LHCN-M2 (cell line): ENCODE data around the gene EVC. TPM values are rescaled to one million over a fixed set of nuclear protein-coding genes. Genes with fewer than 3 reads are reported as not detected.

Experiments used
- DNase-seq: peaks from one replicate; pipeline ENCODE4 v3.0.0-alpha.2; 2012; ENCODE audit warnings: low read depth
- total RNA-seq: library from RNA; depleted of rRNA; stranded (reverse); fragments of >200 nt; gene quantifications from 2 replicates; pipeline ENCODE4 v1.2.3, GENCODE V29; 2014

The EVC gene
- total RNA-seq, 1 experiment from 2014 or later, result 219 TPM

DNA sequence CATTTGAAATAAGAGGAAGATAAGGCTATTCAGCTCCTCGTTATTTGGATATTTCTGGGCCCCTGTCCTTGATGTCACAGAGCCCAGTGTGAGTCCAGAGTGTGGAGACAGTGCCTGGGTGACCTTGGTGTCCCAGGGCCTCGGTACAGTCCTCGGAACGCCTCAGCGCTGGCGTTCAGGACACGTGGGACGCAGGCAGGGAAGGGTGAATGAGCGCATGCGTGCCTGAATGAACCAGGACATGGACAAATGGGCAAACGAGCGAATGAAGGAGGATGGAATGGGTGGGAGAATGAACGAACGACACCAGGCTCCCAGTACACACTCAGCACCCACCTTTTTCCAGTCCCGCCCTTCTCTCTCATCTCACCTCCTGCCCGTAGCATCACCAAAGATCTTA lies 44.2 kb downstream of the EVC start:
- DNase-seq, result no peak

- no peak for DNase-seq
Observed at GRCh38 chr4:5755679-5756078, 44.7 kb downstream of the EVC start.

- DNase-seq, result no peak
Observed at GRCh38 chr4:5756271-5756670, 45.3 kb downstream of the EVC start.

- no peak for DNase-seq
Observed at GRCh38 chr4:5757091-5757490, 46.1 kb downstream of the EVC start.

DNA sequence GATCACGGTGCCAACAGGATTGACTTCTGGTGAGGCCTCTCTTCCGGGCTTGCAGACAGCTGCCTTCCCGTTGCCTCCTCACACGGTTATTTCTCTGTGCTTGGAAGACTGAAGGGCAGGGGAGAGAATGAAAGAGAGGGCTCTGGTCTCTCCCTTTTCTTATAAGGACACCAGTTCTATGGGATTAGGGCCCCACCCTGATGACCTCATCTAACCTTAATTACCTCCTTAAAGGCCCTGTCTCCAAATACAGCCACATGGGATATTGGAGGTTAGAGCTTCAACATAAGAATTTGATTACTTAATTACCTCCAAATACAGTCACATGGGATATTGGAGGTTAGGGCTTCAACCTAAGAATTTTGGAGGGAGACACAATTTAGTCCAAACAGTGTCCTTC lies 46.5 kb downstream of the EVC start:
- DNase-seq, result peak; percentile 56

DNA sequence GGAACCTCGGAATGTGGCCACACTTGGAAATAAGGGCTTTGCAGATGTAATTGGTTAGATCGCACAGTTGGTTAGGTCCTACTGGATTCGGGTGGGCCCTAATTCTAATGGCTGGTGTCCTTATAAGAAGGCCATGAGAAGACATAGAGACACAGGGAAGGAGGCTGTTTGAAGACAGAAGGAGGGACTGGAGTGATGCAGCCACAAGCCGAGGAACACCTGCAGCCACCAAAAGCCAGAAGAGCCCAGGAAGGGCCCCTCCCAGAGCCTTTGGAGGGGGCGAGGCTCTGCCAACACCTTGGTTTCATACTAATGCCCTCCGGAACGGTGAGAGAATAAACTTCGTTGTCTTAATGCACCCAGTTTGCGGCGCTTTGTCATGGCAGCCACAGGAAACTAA lies 47.0 kb downstream of the EVC start:
- DNase-seq, result no peak

DNA sequence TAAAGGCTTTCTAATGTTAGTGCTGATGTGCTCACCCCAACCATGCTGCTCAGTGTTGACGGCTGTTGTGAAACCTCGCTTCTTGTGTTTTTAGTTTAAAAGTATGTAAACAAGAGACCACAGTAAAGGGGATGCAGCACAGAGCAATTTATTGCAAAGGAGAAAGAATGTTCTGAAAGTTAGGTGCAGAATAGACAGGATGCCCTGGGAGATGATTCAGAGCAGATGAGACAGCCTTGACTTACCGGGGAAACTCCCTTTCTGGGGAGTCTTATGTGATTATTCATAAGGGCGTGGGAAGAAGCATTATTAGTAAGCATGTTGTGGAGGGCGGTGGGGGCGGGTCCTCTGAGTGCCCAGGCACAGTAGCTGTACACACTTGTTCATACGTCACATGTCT lies 47.7 kb downstream of the EVC start:
- DNase-seq, result peak; percentile 98

DNA sequence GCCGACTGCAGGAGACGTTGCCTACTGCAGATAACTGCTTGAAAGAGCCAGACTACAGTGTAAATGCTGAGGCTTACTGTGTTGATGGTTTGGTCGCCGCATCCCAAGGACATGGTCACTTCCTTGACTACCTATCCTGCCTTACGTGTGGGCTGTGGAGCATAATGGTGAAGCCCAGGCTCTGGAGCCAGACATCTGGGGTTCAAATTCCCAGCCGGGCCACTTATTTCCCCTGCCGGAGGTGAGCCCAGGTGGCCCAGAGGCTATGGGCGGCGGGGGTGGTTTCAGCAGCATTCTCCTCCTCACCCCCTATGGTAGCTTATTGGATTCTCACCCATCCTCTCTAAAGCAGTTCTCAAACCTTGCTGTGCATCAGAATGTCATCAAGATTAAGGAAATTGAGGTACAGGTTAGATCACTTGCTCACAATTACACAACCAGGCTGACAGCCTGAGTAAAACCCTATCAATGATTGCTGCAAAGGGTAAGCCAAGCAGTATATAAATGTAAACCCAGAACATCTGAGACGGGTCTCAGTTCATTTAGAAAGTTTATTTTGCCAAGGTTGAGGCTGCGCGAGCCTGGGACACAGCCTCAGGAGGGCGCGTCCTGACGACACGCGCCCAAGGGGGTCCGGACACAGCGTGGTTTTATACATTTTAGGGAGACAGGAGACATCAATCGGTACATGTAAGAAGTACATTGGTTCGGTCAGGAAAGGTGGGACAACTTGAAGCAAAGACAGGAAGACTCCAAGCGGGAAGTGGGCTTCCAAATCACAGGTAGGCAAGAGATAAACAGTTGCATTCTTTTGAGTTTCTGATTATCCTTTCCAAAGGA lies 48.5 kb downstream of the EVC start:
- no peak for DNase-seq

- DNase-seq, result no peak
Observed at GRCh38 chr4:5760246-5760645, 49.2 kb downstream of the EVC start.

DNA sequence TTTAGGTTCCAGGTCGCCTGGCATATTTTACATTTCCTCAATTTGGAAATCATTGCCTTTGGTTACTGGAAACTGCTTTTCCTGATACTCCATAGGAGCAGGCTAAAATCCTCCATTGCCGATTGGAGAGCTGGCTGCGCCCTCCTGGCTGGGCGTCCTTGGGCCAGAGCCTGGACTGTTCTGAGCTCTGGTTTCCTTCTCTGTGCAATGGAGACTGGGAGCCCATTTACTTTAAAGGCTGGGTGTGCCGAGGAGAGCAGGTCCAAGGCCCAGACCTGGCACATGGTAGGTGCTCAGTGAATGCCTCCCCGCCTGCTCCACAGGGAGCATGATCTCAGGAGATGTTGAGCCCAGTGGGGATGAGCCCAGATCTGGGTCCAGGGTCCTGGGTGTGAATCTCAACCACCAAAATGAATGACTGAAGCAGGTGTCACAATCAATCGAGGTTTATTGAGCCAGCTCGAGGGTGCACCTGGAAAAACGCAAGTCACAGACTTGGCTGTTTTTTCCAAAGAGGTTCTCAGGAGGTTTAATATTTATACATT lies 50.0 kb downstream of the EVC start:
- no peak for DNase-seq

GRCh38 chr4:5770051-5770450 lies 59.0 kb downstream of the EVC start:
- DNase-seq, result no peak

- no peak for DNase-seq
Observed at GRCh38 chr4:5772528-5773270, 61.7 kb downstream of the EVC start.

DNA sequence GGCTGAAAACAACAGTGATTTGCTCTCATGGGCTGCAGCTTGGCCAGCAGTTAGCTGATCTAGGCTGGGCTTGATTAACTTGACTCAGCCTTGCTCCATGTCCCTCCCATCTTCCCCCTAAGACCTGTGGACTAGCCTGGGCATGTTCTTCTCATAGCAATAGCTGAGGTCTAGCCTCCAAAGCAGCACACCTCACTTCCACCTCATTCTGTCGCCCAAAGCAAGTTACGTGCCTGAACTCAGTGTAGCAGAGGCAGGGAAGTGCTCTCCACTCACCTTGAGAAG lies 62.2 kb downstream of the EVC start:
- DNase-seq, result peak; percentile 25

DNA sequence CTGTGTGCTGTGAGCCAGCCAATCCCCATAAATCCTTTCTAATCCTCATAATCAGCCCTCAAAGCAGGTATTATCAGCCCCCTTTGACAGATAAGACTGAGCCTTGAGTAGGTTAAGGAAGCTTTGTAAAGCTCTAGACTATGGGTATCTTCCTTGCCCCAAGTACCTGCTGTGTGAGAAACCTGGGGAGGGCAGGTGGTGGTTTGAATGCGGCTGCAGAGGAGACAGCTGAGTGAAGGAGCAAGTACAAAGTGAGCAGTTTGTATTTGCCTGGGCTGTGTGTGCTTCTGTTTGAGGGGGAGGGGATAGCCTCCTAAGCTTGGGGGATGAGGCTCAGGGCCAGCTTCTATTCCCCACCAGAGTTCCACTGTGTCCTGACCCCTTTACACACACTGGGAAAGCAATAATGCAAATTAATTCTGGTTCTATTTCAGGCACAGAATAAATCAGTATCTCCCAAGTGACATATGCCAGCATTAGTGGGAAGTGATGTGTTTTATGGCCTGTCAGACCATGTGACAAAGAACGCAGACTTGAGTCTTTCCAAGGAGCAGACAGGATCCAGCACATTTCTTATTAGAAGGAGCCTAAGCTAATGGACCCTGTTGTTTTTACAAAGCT lies 63.5 kb downstream of the EVC start:
- DNase-seq, result no peak

DNA sequence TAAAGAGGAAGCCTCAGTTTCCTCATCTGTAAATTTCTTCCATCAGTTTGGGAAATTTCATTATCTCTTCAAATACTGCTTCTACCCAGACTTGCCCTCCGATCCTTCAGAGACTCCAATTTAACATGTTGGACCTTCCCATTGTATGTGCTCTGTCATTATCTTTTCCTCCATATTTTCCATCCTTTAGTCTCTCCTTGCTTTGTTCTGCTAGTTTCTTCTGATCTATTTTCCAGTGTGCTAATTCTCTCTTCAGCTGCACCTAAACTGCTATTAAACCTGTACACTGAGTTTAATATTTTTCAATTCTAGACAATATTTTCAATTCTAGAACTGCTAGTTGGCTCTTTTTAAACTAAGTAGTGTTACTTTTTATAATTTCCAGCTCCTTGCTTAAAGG lies 65.5 kb downstream of the EVC start:
- DNase-seq, result no peak

DNA sequence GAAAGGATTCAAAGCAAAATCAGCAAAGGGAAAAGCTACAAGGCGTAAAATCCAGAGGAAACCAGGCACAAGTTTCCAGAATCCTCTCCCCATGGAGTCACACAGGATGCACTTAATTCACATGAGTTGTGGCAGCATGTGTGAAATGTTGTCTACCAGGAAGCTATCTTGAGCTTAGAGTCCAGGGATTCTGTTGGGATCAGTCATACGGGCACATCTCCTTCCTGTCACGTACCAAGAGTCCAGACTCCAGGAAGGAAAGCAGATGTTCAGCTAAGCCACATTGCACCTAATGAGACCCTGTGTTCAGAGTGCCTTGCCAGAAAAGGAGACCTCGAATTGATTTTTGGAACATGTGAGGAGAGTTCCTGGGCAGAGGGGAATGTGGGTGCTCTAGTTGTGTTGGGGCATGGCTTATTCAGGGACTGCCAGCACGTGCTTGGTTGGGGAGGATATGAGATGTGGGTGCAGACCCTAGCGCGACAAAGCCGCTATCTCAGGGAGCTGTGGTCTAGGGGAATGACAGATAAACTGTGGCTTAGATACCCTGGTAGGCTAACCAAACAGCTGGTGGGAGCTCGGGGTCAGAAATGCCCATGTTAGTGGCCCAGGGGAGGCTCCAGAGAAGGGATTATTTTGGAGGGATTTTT lies 70.0 kb downstream of the EVC start:
- peak; percentile 85 for DNase-seq

DNA sequence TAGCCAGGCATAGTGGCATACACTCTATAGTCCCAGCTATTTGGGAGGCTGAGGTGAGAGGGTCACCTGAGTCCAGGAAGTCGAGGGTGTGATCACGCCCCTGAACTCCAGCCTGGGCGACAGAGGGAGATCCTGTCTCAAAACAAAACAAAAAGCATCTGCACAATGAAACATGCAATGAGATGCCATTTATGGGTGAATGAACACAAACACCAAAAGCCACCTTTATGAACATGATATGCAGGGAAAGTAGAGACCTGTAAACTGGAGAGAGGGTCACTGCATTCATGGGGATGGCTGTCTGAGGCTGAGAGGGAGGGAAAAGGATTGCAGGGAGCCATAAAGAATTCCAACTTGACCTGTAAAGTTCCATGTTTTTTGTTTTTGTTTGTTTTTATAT lies 70.7 kb downstream of the EVC start:
- no peak for DNase-seq

DNA sequence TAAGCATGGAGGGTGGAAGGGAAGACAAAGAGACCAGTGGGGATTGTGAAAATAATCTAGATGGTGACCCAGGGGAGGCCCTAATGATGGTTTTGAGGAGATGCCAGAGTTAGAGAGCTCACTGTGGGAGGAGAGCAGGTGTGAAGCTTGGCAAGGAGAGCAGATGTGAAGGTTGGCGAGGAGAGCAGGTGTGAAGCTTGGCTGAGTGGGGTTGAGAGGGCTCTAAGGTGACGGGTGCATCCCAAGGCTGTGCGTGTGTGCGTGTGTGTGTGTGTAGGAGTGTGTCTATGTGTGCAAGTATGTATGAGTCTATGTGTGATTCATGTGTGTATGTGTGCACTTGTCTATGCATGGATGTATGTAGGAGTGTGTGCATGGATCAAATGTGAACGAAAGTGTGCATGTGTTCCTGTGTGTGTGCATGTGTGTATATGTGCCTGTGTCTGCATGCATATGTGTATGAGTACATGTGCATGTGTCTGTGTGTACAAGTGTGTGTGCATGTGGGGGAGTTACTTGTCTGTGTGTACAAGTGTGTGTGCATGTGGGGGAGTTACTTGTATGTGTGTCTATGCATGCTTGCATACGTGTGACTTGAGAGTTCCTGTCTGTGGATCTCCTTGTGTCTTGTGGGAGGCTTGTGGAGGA lies 72.0 kb downstream of the EVC start:
- no peak for DNase-seq

GRCh38 chr4:5783486-5783885 lies 72.5 kb downstream of the EVC start:
- DNase-seq, result no peak

GRCh38 chr4:5784021-5784420 lies 73.0 kb downstream of the EVC start:
- no peak for DNase-seq

- no peak for DNase-seq
Observed at GRCh38 chr4:5784960-5785611, 74.1 kb downstream of the EVC start.
